GM12892 (cell line): ENCODE measurements around the gene LSR.

Source experiments
- POLR2A ChIP-seq: IDR thresholded peaks from 2 replicates; pipeline ENCODE4 v1.6.1; 2011; ENCODE audit warnings: low read depth, low read length, control low read depth
- POLR2AphosphoS5 ChIP-seq: IDR thresholded peaks from 2 replicates; pipeline ENCODE4 v1.6.1; 2011; ENCODE audit warnings: low read depth, low read length, control low read depth

DNA sequence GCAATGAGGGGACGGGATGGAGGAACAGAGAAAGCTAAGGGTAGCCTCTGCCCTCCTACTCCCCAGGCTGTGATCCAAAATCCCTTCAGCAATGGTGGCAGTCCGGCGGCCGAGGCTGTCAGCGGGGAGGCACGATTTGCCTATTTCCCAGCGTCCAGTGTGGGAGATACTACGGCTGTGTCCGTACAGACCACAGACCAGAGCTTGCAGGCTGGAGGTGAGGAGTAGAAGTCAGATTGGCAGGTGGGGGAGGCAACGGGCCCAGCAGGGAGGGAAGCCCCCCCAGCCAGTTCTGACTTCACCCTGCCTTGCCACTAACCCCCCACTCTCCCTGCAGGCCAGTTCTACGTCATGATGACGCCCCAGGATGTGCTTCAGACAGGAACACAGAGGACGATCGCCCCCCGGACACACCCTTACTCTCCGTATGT lies 21.6 kb downstream of the LSR start:
- TF ChIP-seq POLR2AphosphoS5 (no peak), POLR2A (no peak)
